UCSD-AML1 (cell line): ENCODE data around the gene FAM53A.

Source experiments
- DNase-seq: peaks from one replicate; lab custom pipeline; 2025; ENCODE audit not compliant: unreplicated experiment; lab: John Stamatoyannopoulos, UW

FAM53A gene

GRCh38 chr4:1683736-1684505 lies at the start of gene FAM53A:
Gene FAM53A, minus strand, starts transcription at chr4:1684313. Its CDS starts 15,572 bp downstream, at chr4:1668741.
- peak; percentile 90 for DNase-seq

- no peak for DNase-seq
These were observed 48.8 kb upstream of the FAM53A start for GRCh38 chr4:1732911-1733310.

GRCh38 chr4:1731180-1731579 lies 47.1 kb upstream of the FAM53A start:
- no peak for DNase-seq

GRCh38 chr4:1730532-1731135 lies 46.5 kb upstream of the FAM53A start:
- DNase-seq, result no peak

GRCh38 chr4:1728061-1728980 lies 44.2 kb upstream of the FAM53A start:
- DNase-seq, result no peak

- DNase-seq, result peak; percentile 78
These were observed 43.3 kb upstream of the FAM53A start for GRCh38 chr4:1727117-1728031.

GRCh38 chr4:1726146-1726934 lies 42.2 kb upstream of the FAM53A start:
- peak; percentile 91 for DNase-seq

- no peak for DNase-seq
These were observed 41.4 kb upstream of the FAM53A start for GRCh38 chr4:1725521-1725920.

GRCh38 chr4:1723131-1723801 lies 39.2 kb upstream of the FAM53A start:
- peak; percentile 63 for DNase-seq

GRCh38 chr4:1722551-1723118 lies 38.5 kb upstream of the FAM53A start:
- peak; percentile 63 for DNase-seq

GRCh38 chr4:1721666-1722550 lies 37.8 kb upstream of the FAM53A start:
- no peak for DNase-seq

- DNase-seq, result peak; percentile 94
These were observed 37.0 kb upstream of the FAM53A start, which contains the start of the genes TACC3 and TMEM129 for GRCh38 chr4:1721003-1721665. Gene TACC3, plus strand, starts transcription at chr4:1721521. Its CDS starts 1,901 bp downstream, at chr4:1723422. Gene TMEM129, minus strand, starts transcription at chr4:1721323. Its CDS starts 486 bp downstream, at chr4:1720837.

GRCh38 chr4:1720163-1720983 lies 36.3 kb upstream of the FAM53A start:
- DNase-seq, result peak; percentile 59

- no peak for DNase-seq
These were observed 34.2 kb upstream of the FAM53A start for GRCh38 chr4:1718095-1718850.
